ENCODE data around the gene ALDH3B2. TPM values are rescaled to one million over a fixed set of nuclear protein-coding genes. Genes with fewer than 3 reads are reported as not detected.

Gene ALDH3B2
- polyA plus RNA-seq, 1 of the 3 experiments (the other 2 are of a cell fraction), result not detected

DNA sequence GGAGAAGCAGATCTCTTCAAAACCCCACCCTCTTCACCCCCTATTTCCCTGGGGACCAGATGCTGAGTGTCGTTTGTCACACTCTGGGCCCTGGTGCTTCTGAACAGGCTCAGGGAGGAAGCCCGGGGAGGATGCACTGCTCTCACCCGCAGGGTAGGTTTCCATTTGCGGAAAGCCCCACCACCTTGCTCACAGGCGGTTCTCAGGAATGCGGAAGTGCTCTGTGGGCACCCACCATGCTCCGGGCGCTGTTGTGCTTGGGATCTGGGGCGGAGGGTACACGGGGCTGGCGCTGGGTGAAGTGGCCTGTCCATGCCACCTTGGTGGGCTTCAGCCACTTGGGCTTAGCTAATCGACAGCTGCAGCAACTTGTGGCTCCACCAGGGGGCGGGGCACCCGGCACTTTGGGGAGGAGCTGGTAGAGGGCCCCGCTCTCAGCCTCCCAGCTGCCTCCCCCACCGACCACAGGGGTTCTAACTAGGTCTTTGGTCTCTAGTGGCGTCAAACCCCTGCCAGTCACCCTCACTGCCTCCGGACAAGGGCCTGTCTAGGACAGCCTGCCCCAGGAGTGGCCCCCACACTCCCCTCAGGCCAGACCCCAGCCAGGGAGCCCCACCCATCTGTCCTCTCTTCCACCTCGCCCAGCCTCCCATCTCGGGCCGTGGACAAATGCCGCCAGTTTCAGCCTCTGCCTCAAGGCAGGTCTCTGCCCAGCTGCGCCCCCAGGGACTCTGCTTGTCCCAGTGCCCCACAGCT, 60.3 kb downstream of the ALDH3B2 start (continued):
- TF ChIP-seq, protein P1, sequence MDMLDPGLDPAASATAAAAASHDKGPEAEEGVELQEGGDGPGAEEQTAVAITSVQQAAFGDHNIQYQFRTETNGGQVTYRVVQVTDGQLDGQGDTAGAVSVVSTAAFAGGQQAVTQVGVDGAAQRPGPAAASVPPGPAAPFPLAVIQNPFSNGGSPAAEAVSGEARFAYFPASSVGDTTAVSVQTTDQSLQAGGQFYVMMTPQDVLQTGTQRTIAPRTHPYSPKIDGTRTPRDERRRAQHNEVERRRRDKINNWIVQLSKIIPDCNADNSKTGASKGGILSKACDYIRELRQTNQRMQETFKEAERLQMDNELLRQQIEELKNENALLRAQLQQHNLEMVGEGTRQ (IDR thresholded peaks at IDR 0.05; ENCODE audit: borderline replicate concordance, low read depth, low read length), result no peak
- TF ChIP-seq ELF1 (IDR thresholded peaks at IDR 0.05), result no peak
- TF ChIP-seq, protein P2, sequence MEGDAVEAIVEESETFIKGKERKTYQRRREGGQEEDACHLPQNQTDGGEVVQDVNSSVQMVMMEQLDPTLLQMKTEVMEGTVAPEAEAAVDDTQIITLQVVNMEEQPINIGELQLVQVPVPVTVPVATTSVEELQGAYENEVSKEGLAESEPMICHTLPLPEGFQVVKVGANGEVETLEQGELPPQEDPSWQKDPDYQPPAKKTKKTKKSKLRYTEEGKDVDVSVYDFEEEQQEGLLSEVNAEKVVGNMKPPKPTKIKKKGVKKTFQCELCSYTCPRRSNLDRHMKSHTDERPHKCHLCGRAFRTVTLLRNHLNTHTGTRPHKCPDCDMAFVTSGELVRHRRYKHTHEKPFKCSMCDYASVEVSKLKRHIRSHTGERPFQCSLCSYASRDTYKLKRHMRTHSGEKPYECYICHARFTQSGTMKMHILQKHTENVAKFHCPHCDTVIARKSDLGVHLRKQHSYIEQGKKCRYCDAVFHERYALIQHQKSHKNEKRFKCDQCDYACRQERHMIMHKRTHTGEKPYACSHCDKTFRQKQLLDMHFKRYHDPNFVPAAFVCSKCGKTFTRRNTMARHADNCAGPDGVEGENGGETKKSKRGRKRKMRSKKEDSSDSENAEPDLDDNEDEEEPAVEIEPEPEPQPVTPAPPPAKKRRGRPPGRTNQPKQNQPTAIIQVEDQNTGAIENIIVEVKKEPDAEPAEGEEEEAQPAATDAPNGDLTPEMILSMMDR (IDR thresholded peaks at IDR 0.05), result peak; percentile 71

- H3K27ac ChIP-seq (ENCODE audit: low read depth in 2 of 2, low read length in 1 of 2), result no peak overlapping the region
- WGBS (ENCODE audit: low lambda C conversion rate), result 91% methylated on average over 8 of the region's 17 CpGs
Measured at GRCh38 chr11:67613313-67613959, 61.0 kb downstream of the ALDH3B2 start.

More at GRCh38 chr11:67613313-67613959, 61.0 kb downstream of the ALDH3B2 start:
- no peak overlapping the region for H3K4me2 ChIP-seq
- no peak for DNase-seq
- no peaks in the 10 kb centered on the region for H3K27me3 ChIP-seq (ENCODE audit: insufficient read depth)
- no peaks in the 10 kb centered on the region for H3K9me2 ChIP-seq
- TF ChIP-seq CHD2 (IDR thresholded peaks at IDR 0.05; ENCODE audit: low read length, partially characterized antibody), result no peak
- no peak for TF ChIP-seq MXI1 (IDR thresholded peaks at IDR 0.05; ENCODE audit: low read depth, low read length)
- no peak for TF ChIP-seq RXRA (IDR thresholded peaks at IDR 0.05; ENCODE audit: borderline replicate concordance, low read depth)
- TF ChIP-seq FOXJ3 (CRISPR knock-in tag; IDR thresholded peaks at IDR 0.05), result no peak
- no peak for TF ChIP-seq MEF2A (IDR thresholded peaks at IDR 0.05; ENCODE audit: borderline replicate concordance, low read depth)
- no peak for TF ChIP-seq TCF12 (IDR thresholded peaks at IDR 0.05)
- TF ChIP-seq YY1 (IDR thresholded peaks at IDR 0.05; ENCODE audit: low read depth), result no peak
- TF ChIP-seq RAD21 (IDR thresholded peaks at IDR 0.05; ENCODE audit: low read length), result no peak
- no peak for TF ChIP-seq NRF1 (IDR thresholded peaks at IDR 0.05; ENCODE audit: low read depth, low read length)
- no peak for TF ChIP-seq EZH2phosphoT487 (IDR thresholded peaks at IDR 0.05; ENCODE audit: borderline replicate concordance, low read depth)
- TF ChIP-seq, protein P3, sequence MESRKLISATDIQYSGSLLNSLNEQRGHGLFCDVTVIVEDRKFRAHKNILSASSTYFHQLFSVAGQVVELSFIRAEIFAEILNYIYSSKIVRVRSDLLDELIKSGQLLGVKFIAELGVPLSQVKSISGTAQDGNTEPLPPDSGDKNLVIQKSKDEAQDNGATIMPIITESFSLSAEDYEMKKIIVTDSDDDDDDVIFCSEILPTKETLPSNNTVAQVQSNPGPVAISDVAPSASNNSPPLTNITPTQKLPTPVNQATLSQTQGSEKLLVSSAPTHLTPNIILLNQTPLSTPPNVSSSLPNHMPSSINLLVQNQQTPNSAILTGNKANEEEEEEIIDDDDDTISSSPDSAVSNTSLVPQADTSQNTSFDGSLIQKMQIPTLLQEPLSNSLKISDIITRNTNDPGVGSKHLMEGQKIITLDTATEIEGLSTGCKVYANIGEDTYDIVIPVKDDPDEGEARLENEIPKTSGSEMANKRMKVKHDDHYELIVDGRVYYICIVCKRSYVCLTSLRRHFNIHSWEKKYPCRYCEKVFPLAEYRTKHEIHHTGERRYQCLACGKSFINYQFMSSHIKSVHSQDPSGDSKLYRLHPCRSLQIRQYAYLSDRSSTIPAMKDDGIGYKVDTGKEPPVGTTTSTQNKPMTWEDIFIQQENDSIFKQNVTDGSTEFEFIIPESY (IDR thresholded peaks at IDR 0.05; ENCODE audit: borderline replicate concordance, low read depth), result no peak
- TF ChIP-seq IRF3 (IDR thresholded peaks at IDR 0.05; ENCODE audit: low read depth, low read length), result no peak
- no peaks in the 10 kb centered on the region; a peak in 1 of 4 replicates for H3K4me1 ChIP-seq (ENCODE audit: control insufficient read depth in 1 of 2, insufficient read depth in 2 of 2, low read depth in 1 of 2, low read length in 1 of 2)
- peaks cover 5 to 42% of the 10 kb centered on the region in 2 experiments for H3K36me3 ChIP-seq (replicated peaks in 1 of 2; ENCODE audit: control insufficient read depth in 1 of 2, insufficient read depth in 2 of 2, low read length in 1 of 2)
- POLR2A ChIA-PET, result interaction anchor here (1.0 kb wide), 1 partner anchor 20 kb away, joined by 3 read pairs; no protein-coding TSS in a partner anchor
- H2AFZ ChIP-seq (ENCODE audit: low read depth), result no peak overlapping the region
- H3K9ac ChIP-seq, result no peak overlapping the region
- no peaks in the 10 kb centered on the region for H3F3A ChIP-seq (replicated peaks; ENCODE audit: insufficient read depth)
- CTCF ChIA-PET, result interaction anchor here (0.6 to 7.1 kb wide), 19 partner anchors 8 to 179 kb away, joined by 3 to 107 read pairs (median 5); partner anchors contain the start of genes GSTP1 and NUDT8
- H4K20me1 ChIP-seq (ENCODE audit: insufficient read depth), result peaks cover 2% of the 10 kb centered on the region; the same call in 1 of the 2 replicates
- H3K9me3 ChIP-seq, result no peaks in the 10 kb centered on the region
- H3K4me3 ChIP-seq (ENCODE audit: low read depth in 2 of 2, low read length in 1 of 2), result no peak overlapping the region
- H3K79me2 ChIP-seq (ENCODE audit: insufficient read depth), result peaks cover under 1% of the 10 kb centered on the region; the same call in 1 of the 2 replicates

Measured in SK-N-SH (cell line).